HL-60 (cell line): Measurements from ENCODE around the gene NPPC.

Experiments
- POLR2AphosphoS5 ChIP-seq: IDR thresholded peaks from 2 replicates; pipeline ENCODE4 v1.6.1; 2012; ENCODE audit warnings: low read depth
- TF ChIP-seq, protein P1 (sequence below): IDR thresholded peaks from one replicate; pipeline ENCODE4 v1.5.1; 2011; ENCODE audit warnings: low read length, control low read depth, inconsistent platforms; ENCODE audit not compliant: insufficient read depth

DNA sequence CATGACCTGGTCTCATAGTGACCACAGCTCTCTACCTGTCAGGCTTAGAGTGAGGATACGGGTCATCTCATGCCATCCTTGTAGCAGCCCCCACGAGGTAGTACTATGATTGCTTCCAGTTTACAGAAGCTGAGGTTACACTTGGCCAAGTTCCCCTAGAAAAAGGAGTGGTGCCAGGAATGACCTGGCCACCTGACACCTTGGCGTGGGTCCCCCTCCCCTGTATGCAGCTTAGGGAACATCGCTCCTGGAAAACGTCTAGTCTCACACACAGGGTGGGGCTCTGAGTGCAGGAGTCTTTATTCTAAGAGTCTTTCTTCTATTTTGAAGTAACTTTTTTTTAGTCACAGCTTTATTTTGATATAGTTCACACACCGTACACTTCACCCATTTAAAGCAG lies 14.8 kb downstream of the NPPC start:
- TF ChIP-seq, protein P1, sequence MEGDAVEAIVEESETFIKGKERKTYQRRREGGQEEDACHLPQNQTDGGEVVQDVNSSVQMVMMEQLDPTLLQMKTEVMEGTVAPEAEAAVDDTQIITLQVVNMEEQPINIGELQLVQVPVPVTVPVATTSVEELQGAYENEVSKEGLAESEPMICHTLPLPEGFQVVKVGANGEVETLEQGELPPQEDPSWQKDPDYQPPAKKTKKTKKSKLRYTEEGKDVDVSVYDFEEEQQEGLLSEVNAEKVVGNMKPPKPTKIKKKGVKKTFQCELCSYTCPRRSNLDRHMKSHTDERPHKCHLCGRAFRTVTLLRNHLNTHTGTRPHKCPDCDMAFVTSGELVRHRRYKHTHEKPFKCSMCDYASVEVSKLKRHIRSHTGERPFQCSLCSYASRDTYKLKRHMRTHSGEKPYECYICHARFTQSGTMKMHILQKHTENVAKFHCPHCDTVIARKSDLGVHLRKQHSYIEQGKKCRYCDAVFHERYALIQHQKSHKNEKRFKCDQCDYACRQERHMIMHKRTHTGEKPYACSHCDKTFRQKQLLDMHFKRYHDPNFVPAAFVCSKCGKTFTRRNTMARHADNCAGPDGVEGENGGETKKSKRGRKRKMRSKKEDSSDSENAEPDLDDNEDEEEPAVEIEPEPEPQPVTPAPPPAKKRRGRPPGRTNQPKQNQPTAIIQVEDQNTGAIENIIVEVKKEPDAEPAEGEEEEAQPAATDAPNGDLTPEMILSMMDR = no peak
- no peak for TF ChIP-seq POLR2AphosphoS5
